Vagina (tissue), 2 donors: ENCODE results near the gene NYNRIN.
A peak's percentile ranks its signal among the peaks of the same experiment; 100 is the strongest.

Experiments
- CTCF ChIP-seq, 3 experiments: fragments of 450-650 bp in 2 of 3; fragments of 200-600 bp in 1 of 3; sonication (generic) in 1 of 3; IDR thresholded peaks; one replicate each; pipeline ENCODE4 v1.5.1; 2017 to 2019; ENCODE audit warnings: antibody characterized with exemption in 3 of 3, mild to moderate bottlenecking in 2 of 3, moderate library complexity in 2 of 3
- POLR2A ChIP-seq, 2 donors: fragments of 450-650 bp; IDR thresholded peaks; one replicate each; pipeline ENCODE4 v1.6.1; 2017; ENCODE audit warnings: antibody characterized with exemption in 2 of 2, mild to moderate bottlenecking in 2 of 2, moderate library complexity in 2 of 2
- POLR2AphosphoS5 ChIP-seq, 2 donors: sonication (generic); formaldehyde crosslinking; IDR thresholded peaks; one replicate each; pipeline ENCODE4 v1.9.0; 2017; ENCODE audit warnings: antibody characterized with exemption in 2 of 2, mild to moderate bottlenecking in 2 of 2, low read depth in 1 of 2; ENCODE audit not compliant: insufficient read depth in 1 of 2

- peak in 1 of 2 donors; percentile 57 for TF ChIP-seq POLR2AphosphoS5 (IDR thresholded peaks at IDR 0.05; ENCODE audit: insufficient read depth in 1 of 2, low read depth in 1 of 2)
- TF ChIP-seq CTCF (IDR thresholded peaks at IDR 0.05): no peak
- no peak for TF ChIP-seq POLR2A (IDR thresholded peaks at IDR 0.05)
Observed at GRCh38 chr14:24425704-24426103, 26.9 kb downstream of the NYNRIN start.
